MM.1S (cell line): ENCODE measurements around the gene CD28.
A peak's percentile ranks its signal among the peaks of the same experiment; 100 is the strongest.

Experiments
- DNase-seq: peaks from one replicate; pipeline ENCODE4 v3.0.0-alpha.2; 2015
- H2AFZ ChIP-seq: fragments of 300-600 bp; sonication (generic); 2 replicates; pipeline ENCODE4 v1.6.0; 2016; ENCODE audit warnings: antibody characterized with exemption, low read length
- H3F3A ChIP-seq: fragments of 300-600 bp; sonication (generic); 2 replicates; pipeline ENCODE4 v1.6.1; 2016; ENCODE audit warnings: mild to moderate bottlenecking, antibody characterized with exemption, low read length, moderate library complexity, mixed read lengths; ENCODE audit not compliant: insufficient read depth
- H3K27ac ChIP-seq: fragments of 300-600 bp; sonication (generic); 2 replicates; pipeline ENCODE4 v1.5.1; 2016; ENCODE audit warnings: mild to moderate bottlenecking, low read length
- H3K27me3 ChIP-seq: fragments of 300-600 bp; sonication (generic); replicated peaks from 2 replicates; pipeline ENCODE4 v1.6.0; 2016; ENCODE audit warnings: low read length; ENCODE audit not compliant: insufficient read depth
- H3K36me3 ChIP-seq: fragments of 300-600 bp; sonication (generic); replicated peaks from 2 replicates; pipeline ENCODE4 v1.6.1; 2016; ENCODE audit warnings: mild to moderate bottlenecking, low read length, mixed read lengths; ENCODE audit not compliant: insufficient read depth
- H3K4me1 ChIP-seq: fragments of 300-600 bp; sonication (generic); 2 replicates; pipeline ENCODE4 v1.6.1; 2016; ENCODE audit warnings: low read length, mixed read lengths
- H3K4me2 ChIP-seq: fragments of 300-600 bp; sonication (generic); 2 replicates; pipeline ENCODE4 v1.6.0; 2016; ENCODE audit warnings: low read depth, low read length
- H3K4me3 ChIP-seq: fragments of 300-600 bp; sonication (generic); 2 replicates; pipeline ENCODE4 v1.5.1; 2016; ENCODE audit warnings: low read length, mixed read lengths
- H3K79me2 ChIP-seq: fragments of 300-600 bp; sonication (generic); 2 replicates; pipeline ENCODE4 v1.6.1; 2016; ENCODE audit warnings: mixed run types, low read length, mixed read lengths
- H3K9ac ChIP-seq: fragments of 300-600 bp; sonication (generic); 2 replicates; pipeline ENCODE4 v1.6.1; 2016; ENCODE audit warnings: low read length, mixed read lengths
- H3K9me2 ChIP-seq: fragments of 300-600 bp; sonication (generic); replicated peaks from 2 replicates; pipeline ENCODE4 v1.6.1; 2016; ENCODE audit warnings: mild to moderate bottlenecking, low read length, mixed read lengths; ENCODE audit not compliant: insufficient read depth
- H3K9me3 ChIP-seq: fragments of 300-600 bp; sonication (generic); replicated peaks from 2 replicates; pipeline ENCODE4 v1.6.1; 2016; ENCODE audit warnings: mild to moderate bottlenecking, low read length, mixed read lengths; ENCODE audit not compliant: insufficient read depth
- H4K20me1 ChIP-seq: fragments of 300-600 bp; sonication (generic); 2 replicates; pipeline ENCODE4 v1.6.1; 2016; ENCODE audit warnings: mild to moderate bottlenecking, low read length, moderate library complexity, mixed read lengths; ENCODE audit not compliant: insufficient read depth
- CTCF ChIP-seq: fragments of 300-600 bp; sonication (generic); IDR thresholded peaks from 2 replicates; pipeline ENCODE4 v1.5.1; 2016; ENCODE audit warnings: antibody characterized with exemption, low read length, mixed read lengths
- EZH2 ChIP-seq: fragments of 300-600 bp; sonication (generic); optimal IDR thresholded peaks from 2 replicates; pipeline ENCODE3; 2017; ENCODE audit warnings: low read depth, mild to moderate bottlenecking, antibody characterized with exemption, low read length, mixed read lengths
- EZH2phosphoT487 ChIP-seq: fragments of 300-600 bp; sonication (generic); IDR thresholded peaks from 2 replicates; pipeline ENCODE4 v1.6.1; 2018; ENCODE audit warnings: antibody characterized with exemption, low read length

Gene CD28

GRCh38 chr2:203705178-203705577 lies 1.3 kb upstream of the CD28 start:
- no peaks in the 10 kb centered on the region for H4K20me1 ChIP-seq
- peak overlapping the region; percentile 72 for H3K4me2 ChIP-seq
- peaks cover 35% of the 10 kb centered on the region for H3K4me1 ChIP-seq
- H3K27ac ChIP-seq, result peak overlapping the region; percentile 96
- TF ChIP-seq EZH2 (no peak), CTCF (no peak), EZH2phosphoT487 (no peak)
- peaks cover 37% of the 10 kb centered on the region for H3K79me2 ChIP-seq
- peaks cover 8% of the 10 kb centered on the region for H3K36me3 ChIP-seq
- H3K4me3 ChIP-seq, result peak overlapping the region; percentile 30
- no peak overlapping the region for H2AFZ ChIP-seq
- H3K9me2 ChIP-seq, result no peaks in the 10 kb centered on the region
- H3K9ac ChIP-seq, result peak overlapping the region; percentile 89
- peaks cover 30% of the 10 kb centered on the region for H3F3A ChIP-seq
- H3K27me3 ChIP-seq, result no peaks in the 10 kb centered on the region
- DNase-seq, result peak; percentile 81
- H3K9me3 ChIP-seq, result no peaks in the 10 kb centered on the region

DNA sequence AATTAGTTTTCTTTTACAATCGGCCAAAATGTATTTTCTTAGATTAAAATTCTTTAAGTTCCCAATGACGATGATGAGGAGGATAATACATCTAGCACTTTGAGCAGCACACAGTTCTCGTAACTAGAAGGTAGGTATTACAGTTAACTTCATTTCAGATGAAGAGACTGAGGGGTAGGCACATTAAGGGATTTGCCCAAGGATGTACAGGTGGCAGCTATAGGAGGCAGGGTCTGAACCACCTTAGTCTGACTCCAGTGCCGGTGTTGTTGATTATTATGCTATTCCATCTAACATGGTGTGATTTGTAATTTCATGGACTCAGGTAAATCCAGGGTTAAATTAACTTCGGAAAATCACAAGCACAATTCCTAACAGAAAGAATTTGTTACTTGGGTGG lies 1.1 kb downstream of the CD28 start:
- Histone ChIP-seq H3K4me1 (peaks cover 55% of the 10 kb centered on the region), H3K4me2 (peak overlapping the region; percentile 85), H2AFZ (no peak overlapping the region), H4K20me1 (no peaks in the 10 kb centered on the region), H3K79me2 (peaks cover 60% of the 10 kb centered on the region), H3K27me3 (no peaks in the 10 kb centered on the region), H3K9me2 (no peaks in the 10 kb centered on the region), H3K9ac (peak overlapping the region; percentile 99), H3K9me3 (no peaks in the 10 kb centered on the region), H3K27ac (peak overlapping the region; percentile 96), H3K4me3 (peak overlapping the region; percentile 87), H3F3A (peaks cover 30% of the 10 kb centered on the region), H3K36me3 (peaks cover 18% of the 10 kb centered on the region)
- DNase-seq, result peak; percentile 42
- TF ChIP-seq EZH2phosphoT487 (no peak), EZH2 (no peak), CTCF (no peak)

- H3K4me2 ChIP-seq, result peak overlapping the region; percentile 85
- peak overlapping the region; percentile 96; the same call in 1 of the 2 replicates for H3K27ac ChIP-seq
- peak; percentile 7 for DNase-seq
- no peak overlapping the region for H2AFZ ChIP-seq
- H3K36me3 ChIP-seq, result peaks cover 24% of the 10 kb centered on the region
- H3K9me2 ChIP-seq, result no peaks in the 10 kb centered on the region
- peaks cover 74% of the 10 kb centered on the region for H3K79me2 ChIP-seq
- H3F3A ChIP-seq, result peaks cover 34% of the 10 kb centered on the region
- no peaks in the 10 kb centered on the region for H3K9me3 ChIP-seq
- TF ChIP-seq EZH2phosphoT487, result no peak
- no peak for TF ChIP-seq CTCF
- TF ChIP-seq EZH2, result no peak
- no peaks in the 10 kb centered on the region for H3K27me3 ChIP-seq
- peak overlapping the region; percentile 87 for H3K4me3 ChIP-seq
- H3K9ac ChIP-seq, result peak overlapping the region; percentile 99
- H4K20me1 ChIP-seq, result no peaks in the 10 kb centered on the region
- peaks cover 61% of the 10 kb centered on the region for H3K4me1 ChIP-seq
These were observed 2.5 kb downstream of the CD28 start for GRCh38 chr2:203708846-203709396.
